Trophoblast cell (in vitro differentiated cells and primary cell): ENCODE measurements around the gene HINT2.

ENCODE experiments used
- DNase-seq, 2 donors: peaks; one replicate each; pipeline ENCODE4 v3.0.0-alpha.2; 2016
- H2AFZ ChIP-seq: 2 replicates; pipeline ENCODE4 v1.6.1; 2013; ENCODE audit warnings: low read length, moderate library complexity, mild to moderate bottlenecking; ENCODE audit not compliant: insufficient read depth, poor library complexity
- H2AK5ac ChIP-seq: 2 replicates; pipeline ENCODE4 v1.6.1; 2013; ENCODE audit warnings: mild to moderate bottlenecking, low read length
- H2BK120ac ChIP-seq: 2 replicates; pipeline ENCODE4 v1.6.1; 2013; ENCODE audit warnings: low read length, mild to moderate bottlenecking, moderate library complexity; ENCODE audit not compliant: insufficient read depth, poor library complexity
- H2BK12ac ChIP-seq: 2 replicates; pipeline ENCODE4 v1.6.1; 2013; ENCODE audit warnings: mild to moderate bottlenecking, low read length, moderate library complexity
- H2BK5ac ChIP-seq: 2 replicates; pipeline ENCODE4 v1.6.1; 2013; ENCODE audit warnings: low read length, low read depth, moderate library complexity, mild to moderate bottlenecking; ENCODE audit not compliant: poor library complexity
- H3K14ac ChIP-seq: 2 replicates; pipeline ENCODE4 v1.6.1; 2013; ENCODE audit warnings: mild to moderate bottlenecking, low read length
- H3K18ac ChIP-seq: 2 replicates; pipeline ENCODE4 v1.6.1; 2013; ENCODE audit warnings: mild to moderate bottlenecking, low read length
- H3K23ac ChIP-seq: 2 replicates; pipeline ENCODE4 v1.6.1; 2013; ENCODE audit warnings: low read length
- H3K27ac ChIP-seq: 2 replicates; pipeline ENCODE4 v1.5.1; 2013; ENCODE audit warnings: low read depth, mild to moderate bottlenecking, inconsistent platforms, low read length, moderate library complexity
- H3K27me3 ChIP-seq: 2 replicates; pipeline ENCODE4 v1.6.1; 2013; ENCODE audit warnings: inconsistent platforms, mild to moderate bottlenecking, low read length, moderate library complexity; ENCODE audit not compliant: insufficient read depth
- H3K36me3 ChIP-seq, 2 experiments: 1 replicate in 1 of 2; 2 replicates in 1 of 2; pipeline ENCODE4 v1.6.1; 2013; ENCODE audit warnings: low read length in 2 of 2, mild to moderate bottlenecking in 2 of 2, moderate library complexity in 1 of 2; ENCODE audit not compliant: insufficient read depth in 2 of 2, control insufficient read depth in 1 of 2
- H3K4ac ChIP-seq: 2 replicates; pipeline ENCODE4 v1.6.1; 2013; ENCODE audit warnings: low read depth, mild to moderate bottlenecking, low read length, moderate library complexity
- H3K4me1 ChIP-seq, 2 experiments: 1 replicate in 1 of 2; 2 replicates in 1 of 2; pipeline ENCODE4 v1.6.1; 2013; ENCODE audit warnings: low read length in 2 of 2, mild to moderate bottlenecking in 2 of 2, moderate library complexity in 1 of 2; ENCODE audit not compliant: insufficient read depth in 2 of 2, control insufficient read depth in 1 of 2
- H3K4me2 ChIP-seq: 2 replicates; pipeline ENCODE4 v1.6.1; 2013; ENCODE audit warnings: inconsistent platforms, mild to moderate bottlenecking, low read length, moderate library complexity
- H3K4me3 ChIP-seq: 2 replicates; pipeline ENCODE4 v1.5.1; 2013; ENCODE audit warnings: mild to moderate bottlenecking, low read depth, low read length, inconsistent platforms
- H3K79me1 ChIP-seq: one replicate; pipeline ENCODE4 v1.6.1; 2013; ENCODE audit warnings: low read length
- H3K79me2 ChIP-seq: 2 replicates; pipeline ENCODE4 v1.6.1; 2013; ENCODE audit warnings: low read length, mild to moderate bottlenecking; ENCODE audit not compliant: control insufficient read depth, insufficient read depth, poor library complexity
- H3K9ac ChIP-seq: 2 replicates; pipeline ENCODE4 v1.6.1; 2013; ENCODE audit warnings: mild to moderate bottlenecking, low read length
- H3K9me3 ChIP-seq: 2 replicates; pipeline ENCODE4 v1.6.1; 2013; ENCODE audit warnings: low read depth, mild to moderate bottlenecking, control low read depth, inconsistent platforms, low read length; ENCODE audit not compliant: insufficient read depth
- H4K12ac ChIP-seq: 2 replicates; pipeline ENCODE4 v1.6.1; 2013; ENCODE audit warnings: low read depth, mild to moderate bottlenecking, low read length, moderate library complexity
- H4K8ac ChIP-seq: 2 replicates; pipeline ENCODE4 v1.6.1; 2013; ENCODE audit warnings: low read depth, mild to moderate bottlenecking, low read length, moderate library complexity
- H4K91ac ChIP-seq: one replicate; pipeline ENCODE4 v1.6.1; 2013; ENCODE audit warnings: low read depth, mild to moderate bottlenecking, low read length, moderate library complexity
- WGBS: extraction: QIAGEN DNeasy Blood & Tissue Kit; methylation state at CpG from one replicate; pipeline ENCODE4 v1.1.7; 2013; ENCODE audit warnings: missing lambda C conversion rate; ENCODE audit not compliant: insufficient read length, insufficient coverage; ENCODE audit errors: extremely low coverage; 5-methylcytosine and 5-hydroxymethylcytosine counted together

HINT2 gene

DNA sequence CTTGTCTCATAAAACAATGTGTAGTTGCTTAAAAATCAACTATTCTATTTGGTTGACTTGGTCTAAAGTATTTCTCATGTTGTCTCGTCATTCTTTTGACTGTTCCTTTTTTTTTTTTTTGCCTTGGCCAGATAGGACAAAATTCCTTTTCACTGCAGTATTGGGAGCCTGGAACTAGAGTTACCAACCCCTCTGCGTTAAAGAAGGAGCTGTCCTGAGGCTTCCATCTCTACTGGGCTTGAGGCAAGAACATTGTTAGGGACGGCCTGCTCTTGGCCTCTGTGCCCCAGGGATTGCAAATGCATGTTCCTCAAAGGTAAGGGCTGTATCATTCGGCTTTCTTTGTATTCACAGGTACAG, 24.8 kb downstream of the HINT2 start:
- H3K23ac ChIP-seq: no peak overlapping the region
- H3K4me3 ChIP-seq: no peak overlapping the region
- no peak overlapping the region for H3K4ac ChIP-seq
- H4K91ac ChIP-seq: no peak overlapping the region
- H3K4me1 ChIP-seq: peaks cover 11 to 25% of the 10 kb centered on the region in 2 experiments
- no peak overlapping the region for H2BK12ac ChIP-seq
- no peak overlapping the region for H2BK5ac ChIP-seq
- H4K8ac ChIP-seq: no peak overlapping the region
- no peak for DNase-seq
- no CpG with 5 or more reads among the region's 4 CpGs for WGBS
- H3K27ac ChIP-seq: no peak overlapping the region
- no peak overlapping the region for H2AFZ ChIP-seq
- H3K9ac ChIP-seq: no peak overlapping the region
- H3K4me2 ChIP-seq: no peak overlapping the region
- H3K18ac ChIP-seq: no peak overlapping the region
- H3K79me1 ChIP-seq: peaks cover 3% of the 10 kb centered on the region
- peaks cover 1% of the 10 kb centered on the region for H3K9me3 ChIP-seq
- H3K36me3 ChIP-seq: no peaks in the 10 kb centered on the region
- H2BK120ac ChIP-seq: no peak overlapping the region
- H3K27me3 ChIP-seq: no peaks in the 10 kb centered on the region
- no peaks in the 10 kb centered on the region for H3K79me2 ChIP-seq
- no peak overlapping the region for H2AK5ac ChIP-seq
- no peak overlapping the region for H4K12ac ChIP-seq
- H3K14ac ChIP-seq: no peak overlapping the region

DNA sequence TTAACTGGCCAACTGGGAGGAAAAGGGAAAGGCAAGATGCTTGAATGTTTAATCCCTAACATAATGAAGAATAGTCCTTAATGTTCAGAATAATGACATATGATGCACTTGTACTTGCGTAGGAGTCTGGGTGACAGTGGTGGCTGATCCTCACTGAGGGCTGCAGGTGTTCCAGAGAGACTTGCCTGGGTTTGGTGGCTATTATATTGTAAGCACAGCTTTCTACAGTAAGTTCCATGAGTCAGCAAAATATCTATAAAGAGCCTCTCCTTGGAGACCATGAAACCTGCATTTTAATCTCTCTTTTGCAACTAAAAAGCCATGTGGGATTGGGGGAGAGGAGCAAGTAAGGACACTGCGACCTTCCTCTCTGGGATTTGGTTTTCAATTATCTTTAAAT, 25.3 kb downstream of the HINT2 start:
- DNase-seq: no peak
- no peak overlapping the region for H2BK5ac ChIP-seq
- H3K4me1 ChIP-seq: peaks cover 11 to 25% of the 10 kb centered on the region in 2 experiments
- no peak overlapping the region for H3K23ac ChIP-seq
- H3K4ac ChIP-seq: no peak overlapping the region
- H3K9me3 ChIP-seq: peaks cover 1% of the 10 kb centered on the region
- H2AFZ ChIP-seq: no peak overlapping the region
- H3K14ac ChIP-seq: no peak overlapping the region
- no peak overlapping the region for H3K18ac ChIP-seq
- no peak overlapping the region for H3K27ac ChIP-seq
- H3K27me3 ChIP-seq: no peaks in the 10 kb centered on the region
- no peak overlapping the region for H2AK5ac ChIP-seq
- no peak overlapping the region for H3K4me3 ChIP-seq
- H3K9ac ChIP-seq: no peak overlapping the region
- no peaks in the 10 kb centered on the region for H3K36me3 ChIP-seq
- H2BK12ac ChIP-seq: no peak overlapping the region
- H3K79me1 ChIP-seq: peaks cover 3% of the 10 kb centered on the region
- H3K79me2 ChIP-seq: no peaks in the 10 kb centered on the region
- H4K91ac ChIP-seq: no peak overlapping the region
- no peak overlapping the region for H4K8ac ChIP-seq
- H4K12ac ChIP-seq: no peak overlapping the region
- no peak overlapping the region for H2BK120ac ChIP-seq
- H3K4me2 ChIP-seq: no peak overlapping the region
- WGBS: no CpG with 5 or more reads among the region's 2 CpGs

DNA sequence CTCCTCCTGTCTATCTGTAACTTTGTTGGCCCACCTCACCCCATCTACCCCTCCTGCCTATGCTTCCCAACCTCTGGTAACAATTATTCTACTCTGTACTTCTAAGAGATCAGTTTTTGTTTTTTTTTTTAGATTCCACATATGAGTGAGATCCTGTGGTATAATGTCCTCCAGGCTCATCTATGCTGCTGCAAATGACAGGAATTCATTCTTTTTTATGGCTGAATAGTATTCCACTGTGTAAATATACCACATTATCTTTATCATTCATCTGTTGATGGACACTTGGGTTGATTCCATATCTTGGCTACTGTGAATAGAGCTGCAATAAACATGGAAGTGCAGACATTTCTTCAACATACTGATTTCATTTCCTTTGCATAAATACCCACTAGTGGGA, 31.4 kb downstream of the HINT2 start:
- Histone ChIP-seq H3K9ac (no peak overlapping the region), H4K91ac (no peak overlapping the region)
- no peak for DNase-seq

DNA sequence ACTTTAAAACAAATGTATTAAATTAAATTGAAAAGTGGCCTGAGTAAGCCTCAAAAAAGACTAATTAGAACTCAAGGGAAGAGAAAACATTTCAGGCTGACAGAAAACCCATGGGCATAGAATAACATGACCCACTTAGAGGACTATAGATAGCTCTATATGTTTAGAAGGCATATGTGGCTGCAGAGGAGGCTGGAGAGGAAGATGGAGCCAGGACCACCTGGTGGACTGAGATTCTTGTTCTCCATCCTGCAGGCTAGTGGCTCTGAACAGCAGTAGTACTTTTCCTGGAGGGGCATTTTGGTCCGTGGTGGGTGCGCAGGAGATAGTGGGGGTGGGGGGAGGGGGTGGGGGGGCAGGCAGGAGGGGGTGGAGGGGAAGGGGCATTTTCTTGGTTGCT, 33.8 kb downstream of the HINT2 start:
- Histone ChIP-seq H3K23ac (no peak overlapping the region), H3K14ac (no peak overlapping the region), H3K36me3 (no peaks in the 10 kb centered on the region), H3K4ac (no peak overlapping the region), H3K18ac (no peak overlapping the region), H4K12ac (no peak overlapping the region), H3K27ac (no peak overlapping the region), H2AK5ac (no peak overlapping the region), H3K4me2 (no peak overlapping the region), H4K8ac (no peak overlapping the region), H3K4me3 (no peak overlapping the region), H2BK5ac (no peak overlapping the region), H3K79me1 (no peaks in the 10 kb centered on the region), H3K27me3 (no peaks in the 10 kb centered on the region), H4K91ac (no peak overlapping the region), H3K79me2 (no peaks in the 10 kb centered on the region), H2AFZ (no peak overlapping the region), H3K9ac (no peak overlapping the region), H3K4me1 (no peaks in the 10 kb centered on the region), H3K9me3 (peaks cover 1% of the 10 kb centered on the region), H2BK120ac (no peak overlapping the region), H2BK12ac (no peak overlapping the region)
- DNase-seq: no peak
- no CpG with 5 or more reads among the region's 2 CpGs for WGBS

More for the DNA sequence above, 31.4 kb downstream of the HINT2 start:
- Histone ChIP-seq H3K27ac (no peak overlapping the region), H3K4me3 (no peak overlapping the region), H3K4me1 (no peaks in the 10 kb centered on the region), H3K27me3 (no peaks in the 10 kb centered on the region), H3K36me3 (no peaks in the 10 kb centered on the region), H4K8ac (no peak overlapping the region), H3K14ac (no peak overlapping the region), H2BK120ac (no peak overlapping the region), H3K4ac (no peak overlapping the region), H2AK5ac (no peak overlapping the region), H3K23ac (no peak overlapping the region), H2BK12ac (no peak overlapping the region), H4K12ac (no peak overlapping the region), H3K9me3 (peaks cover 1% of the 10 kb centered on the region), H3K18ac (no peak overlapping the region), H2BK5ac (no peak overlapping the region), H3K79me2 (no peaks in the 10 kb centered on the region), H3K79me1 (no peaks in the 10 kb centered on the region), H2AFZ (no peak overlapping the region), H3K4me2 (no peak overlapping the region)
